Left lung (tissue), 14 donors: ENCODE measurements around the gene C4orf33. TPM values are rescaled to one million over a fixed set of nuclear protein-coding genes. Genes with fewer than 3 reads are reported as not detected.

ENCODE experiments used
- ATAC-seq: fragments of 200-7000 bp; cut with Tn5 transposase; one replicate; pipeline ENCODE4 v1.9.1; 2020; ENCODE audit warnings: moderate library complexity
- DNase-seq, 4 donors: peaks; one replicate each; pipeline ENCODE4 v3.0.0-alpha.2; 2013 to 2020
- H3K27ac ChIP-seq, 2 donors: fragments of 200-600 bp; sonication (generic) in 1 of 2; one replicate each; pipeline versions ENCODE4 v1.5.0 to v1.8.0; 2020 to 2021
- H3K27me3 ChIP-seq, 2 donors: fragments of 200-600 bp; sonication (generic) in 1 of 2; one replicate each; pipeline versions ENCODE4 v1.5.0 to v1.8.0; 2020 to 2021
- H3K36me3 ChIP-seq, 2 donors: fragments of 200-600 bp; sonication (generic) in 1 of 2; one replicate each; pipeline versions ENCODE4 v1.5.0 to v1.8.0; 2020 to 2021
- H3K4me1 ChIP-seq, 2 donors: fragments of 200-600 bp; one replicate each; pipeline ENCODE4 v1.8.0; 2021
- H3K4me3 ChIP-seq, 2 donors: fragments of 200-600 bp; sonication (generic) in 1 of 2; one replicate each; pipeline versions ENCODE4 v1.5.0 to v1.8.0; 2020 to 2021; ENCODE audit warnings: mild to moderate bottlenecking in 1 of 2
- H3K9me3 ChIP-seq, 2 donors: fragments of 200-600 bp; sonication (generic) in 1 of 2; one replicate each; pipeline versions ENCODE4 v1.5.0 to v1.8.0; 2020 to 2021
- CTCF ChIP-seq, 2 donors: fragments of 200-600 bp; sonication (generic) in 1 of 2; IDR thresholded peaks; one replicate each; pipeline versions ENCODE4 v1.5.0 to v1.8.0; 2021; ENCODE audit warnings: antibody characterized with exemption in 2 of 2
- intact Hi-C, 2 donors: fragments of 100-400 bp; cut with DNase I; formaldehyde crosslinking; loops; one replicate each; pipeline versions ENCODE4 v1.11.2 to v1.14.2; 2022
- long read RNA-seq, 12 donors: library from polyadenylated mRNA in 2 of 12; unstranded in 2 of 12; transcript quantifications; one replicate each; pipeline ENCODE4 v2.0.0 and lab custom pipeline, GENCODE V29; 2019 to 2026
- polyA plus RNA-seq, 6 donors: library from polyadenylated mRNA; unstranded; fragments of 120-200 nt; gene quantifications; one replicate each; pipeline ENCODE4 v1.2.1, GENCODE V29; 2013; ENCODE audit not compliant: insufficient read length in 6 of 6
- total RNA-seq, 2 donors: library from RNA; stranded (reverse); fragmentation: NEBNext Ultra II Directional; extraction: Animal tissue kit (Norgen Biotek cat#: 25700); gene quantifications; one replicate each; pipeline ENCODE4 v1.2.1, GENCODE V29; 2021
- donor health status: DM: no; HTN: yes; CAD: no.
- donor health status: DM: no; HTN: no; CAD: no.

C4orf33 gene
- total RNA-seq (10 to 100 TPM; 11.0 to 12.9 TPM), polyA plus RNA-seq (10 to 100 TPM; 16.3 to 21.1 (median 19.7) TPM)
- long read RNA-seq, donor 1, full-length matches to known transcripts: 4 of 4 reads
- long read RNA-seq, donor 1, partial matches to known transcripts: 0 of 4 reads
- long read RNA-seq, donor 1, other reads (novel, unspliced or antisense): 0 of 4 reads
- long read RNA-seq, donor 2, partial matches to known transcripts: 0 of 2 reads
- long read RNA-seq, donor 2, other reads (novel, unspliced or antisense): 0 of 2 reads
- long read RNA-seq, donor 3, full-length matches to known transcripts: 4 of 9 reads
- long read RNA-seq, donor 3, partial matches to known transcripts: 5 of 9 reads
- long read RNA-seq, donor 3, other reads (novel, unspliced or antisense): 0 of 9 reads
- long read RNA-seq, donor 4, transcript C4orf33-202 (6 exons, 1,588 nt): major isoform, 5 of 5 reads
- long read RNA-seq, donor 4, partial matches to known transcripts: 0 of 5 reads
- long read RNA-seq, donor 4, other reads (novel, unspliced or antisense): 0 of 5 reads
- long read RNA-seq, donor 5, full-length matches to known transcripts: 8 of 8 reads
- long read RNA-seq, donor 5, partial matches to known transcripts: 0 of 8 reads
- long read RNA-seq, donor 5, other reads (novel, unspliced or antisense): 0 of 8 reads
- long read RNA-seq, donor 6, full-length matches to known transcripts: 3 of 3 reads
- long read RNA-seq, donor 6, partial matches to known transcripts: 0 of 3 reads
- long read RNA-seq, donor 6, other reads (novel, unspliced or antisense): 0 of 3 reads
- long read RNA-seq, donor 7, partial matches to known transcripts: 0 of 2 reads
- long read RNA-seq, donor 7, other reads (novel, unspliced or antisense): 0 of 2 reads
- long read RNA-seq, donor 8, full-length matches to known transcripts: 5 of 5 reads
- long read RNA-seq, donor 8, partial matches to known transcripts: 0 of 5 reads
- long read RNA-seq, donor 8, other reads (novel, unspliced or antisense): 0 of 5 reads
- long read RNA-seq, donor 9: 0 reads
- long read RNA-seq, donor 10, full-length matches to known transcripts: 2 of 2 reads
- long read RNA-seq, donor 10, partial matches to known transcripts: 0 of 2 reads
- long read RNA-seq, donor 10, other reads (novel, unspliced or antisense): 0 of 2 reads
- long read RNA-seq, donor 11, full-length matches to known transcripts: 7 of 7 reads
- long read RNA-seq, donor 11, partial matches to known transcripts: 0 of 7 reads
- long read RNA-seq, donor 11, other reads (novel, unspliced or antisense): 0 of 7 reads
- long read RNA-seq, donor 12, partial matches to known transcripts: 0 of 2 reads
- long read RNA-seq, donor 12, other reads (novel, unspliced or antisense): 0 of 2 reads

GRCh38 chr4:129095811-129096454 lies at the start of gene C4orf33:
C4orf33 (plus strand) TSS chr4:129096152; CDS start chr4:129102611, 6,459 bp downstream.
- ATAC-seq (peak; percentile 66), DNase-seq (peak; percentile 73 to 89 (median 84))
- Histone ChIP-seq H3K36me3 (no peaks in the 10 kb centered on the region), H3K27ac (peak within 1 kb of the TSS; percentile 91 to 93), H3K27me3 (no peaks in the 10 kb centered on the region), H3K4me3 (peak within 1 kb of the TSS; percentile 38 to 62), H3K9me3 (no peaks in the 10 kb centered on the region), H3K4me1 (peaks cover 7 to 47% of the 10 kb centered on the region in 2 donors)
- no peak for TF ChIP-seq CTCF (IDR thresholded peaks at IDR 0.05)
- intact Hi-C loops: no loop called here

DNA sequence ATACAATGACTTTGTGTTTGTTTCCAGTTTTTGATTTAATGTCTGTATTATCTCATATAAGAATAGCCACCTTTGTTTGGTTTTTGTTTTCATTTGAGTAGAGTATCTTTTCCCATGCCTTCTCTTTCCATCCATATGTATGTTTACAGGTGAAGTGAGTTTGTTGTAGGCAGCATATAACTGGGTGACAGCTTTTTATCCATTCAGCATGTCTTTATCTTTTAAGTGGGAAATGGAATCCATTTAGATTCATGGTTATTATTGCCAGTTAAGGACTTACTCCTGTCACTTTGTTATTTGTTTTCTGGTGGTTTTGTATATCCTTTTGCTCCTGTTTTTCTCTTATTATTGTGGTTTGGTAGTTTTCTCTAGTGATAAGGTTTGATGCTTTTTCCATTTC lies 36.9 kb upstream of the C4orf33 start:
- no peak overlapping the region for H3K4me3 ChIP-seq
- ATAC-seq: no peak
- H3K9me3 ChIP-seq: peaks cover 0 to 99% of the 10 kb centered on the region in 2 donors
- intact Hi-C loops: no loop called here
- H3K27ac ChIP-seq: no peak overlapping the region
- H3K4me1 ChIP-seq: no peaks in the 10 kb centered on the region
- DNase-seq: no peak
- no peak for TF ChIP-seq CTCF (IDR thresholded peaks at IDR 0.05)
- H3K27me3 ChIP-seq: no peaks in the 10 kb centered on the region
- H3K36me3 ChIP-seq: peaks cover 0 to 23% of the 10 kb centered on the region in 2 donors

DNA sequence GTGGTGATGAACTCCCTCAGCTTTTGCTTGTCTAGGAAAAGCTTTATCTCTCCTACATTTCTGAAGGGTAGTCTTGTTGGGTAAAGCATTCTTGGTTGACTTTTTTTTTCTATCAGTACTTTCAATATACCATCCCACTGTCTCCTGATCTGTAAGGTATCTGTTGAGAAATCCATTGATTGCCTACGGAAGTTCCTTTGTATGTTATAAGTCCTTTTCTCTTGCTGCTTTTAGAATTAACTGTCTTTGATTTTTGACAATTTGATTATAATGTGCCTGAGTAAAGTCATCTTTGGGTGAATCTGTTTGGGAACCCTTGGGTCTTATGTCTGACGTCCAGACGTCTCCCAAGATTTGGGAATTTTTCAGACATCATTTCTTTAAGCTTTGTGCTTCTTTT lies 33.4 kb upstream of the C4orf33 start:
- DNase-seq: no peak
- TF ChIP-seq CTCF (IDR thresholded peaks at IDR 0.05): no peak
- Histone ChIP-seq H3K27ac (no peak overlapping the region), H3K27me3 (no peaks in the 10 kb centered on the region), H3K9me3 (peaks cover 0 to 80% of the 10 kb centered on the region in 2 donors), H3K4me3 (no peak overlapping the region), H3K4me1 (no peaks in the 10 kb centered on the region), H3K36me3 (peaks cover 0 to 23% of the 10 kb centered on the region in 2 donors)
- ATAC-seq: no peak
- intact Hi-C loops: no loop called here

- H3K36me3 ChIP-seq: peaks cover 0 to 23% of the 10 kb centered on the region in 2 donors
- no peaks in the 10 kb centered on the region for H3K27me3 ChIP-seq
- peaks cover 0 to 70% of the 10 kb centered on the region in 2 donors for H3K9me3 ChIP-seq
- no peak overlapping the region for H3K27ac ChIP-seq
- H3K4me3 ChIP-seq: no peak overlapping the region
- intact Hi-C loops: no loop called here
- no peak for TF ChIP-seq CTCF (IDR thresholded peaks at IDR 0.05)
- no peak for DNase-seq
- ATAC-seq: no peak
- no peaks in the 10 kb centered on the region for H3K4me1 ChIP-seq
Measured at GRCh38 chr4:129063640-129064039, 32.3 kb upstream of the C4orf33 start.
